GM10266 (cell line): ENCODE data around the gene DYNC1I2.

Experiments used
- DNase-seq: peaks from one replicate; pipeline ENCODE4 v3.0.0; 2012; ENCODE audit errors: extremely low spot score
- TF ChIP-seq, protein P1 (sequence below): IDR thresholded peaks from 2 replicates; pipeline ENCODE4 v1.5.1; 2012; ENCODE audit warnings: mild to moderate bottlenecking, low read depth; ENCODE audit not compliant: control insufficient read depth, insufficient read depth; ENCODE audit errors: missing control alignments

Gene DYNC1I2

DNA sequence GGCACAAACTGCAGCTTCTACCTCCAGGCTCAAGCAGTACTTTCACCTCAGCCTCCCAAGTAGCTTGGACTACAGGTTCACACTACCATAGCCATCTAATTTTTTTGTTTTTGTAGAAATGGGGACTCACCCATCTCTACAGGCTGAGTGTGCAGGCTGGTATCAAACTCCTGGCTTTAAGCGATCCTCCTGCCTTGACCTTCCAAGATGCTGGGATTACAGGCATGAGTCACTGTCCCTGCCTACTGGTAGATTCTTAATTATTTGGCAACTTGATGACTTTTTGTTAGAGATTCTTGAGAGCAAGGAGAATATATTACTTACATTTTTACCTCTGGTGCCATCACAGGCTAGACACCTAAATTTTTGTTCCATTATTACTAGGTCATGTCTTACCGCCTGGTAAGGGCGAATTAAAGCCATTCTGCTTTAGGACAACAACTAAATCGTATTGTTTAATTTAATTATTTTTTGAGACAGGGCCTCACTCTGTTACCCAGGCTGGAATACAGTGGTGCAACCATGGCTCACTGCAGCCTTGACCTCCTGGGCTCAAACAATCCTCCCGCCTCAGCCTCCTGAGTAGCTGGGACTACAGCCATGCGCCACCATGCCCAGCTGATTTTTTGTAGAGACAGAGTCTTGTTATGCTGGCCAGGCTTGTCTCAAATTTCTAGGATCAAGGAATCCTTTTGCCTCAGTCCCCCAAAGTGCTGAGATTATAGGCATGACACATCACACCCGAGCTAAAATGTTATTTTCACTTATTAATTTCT, 15.7 kb downstream of the DYNC1I2 start:
- TF ChIP-seq, protein P1, sequence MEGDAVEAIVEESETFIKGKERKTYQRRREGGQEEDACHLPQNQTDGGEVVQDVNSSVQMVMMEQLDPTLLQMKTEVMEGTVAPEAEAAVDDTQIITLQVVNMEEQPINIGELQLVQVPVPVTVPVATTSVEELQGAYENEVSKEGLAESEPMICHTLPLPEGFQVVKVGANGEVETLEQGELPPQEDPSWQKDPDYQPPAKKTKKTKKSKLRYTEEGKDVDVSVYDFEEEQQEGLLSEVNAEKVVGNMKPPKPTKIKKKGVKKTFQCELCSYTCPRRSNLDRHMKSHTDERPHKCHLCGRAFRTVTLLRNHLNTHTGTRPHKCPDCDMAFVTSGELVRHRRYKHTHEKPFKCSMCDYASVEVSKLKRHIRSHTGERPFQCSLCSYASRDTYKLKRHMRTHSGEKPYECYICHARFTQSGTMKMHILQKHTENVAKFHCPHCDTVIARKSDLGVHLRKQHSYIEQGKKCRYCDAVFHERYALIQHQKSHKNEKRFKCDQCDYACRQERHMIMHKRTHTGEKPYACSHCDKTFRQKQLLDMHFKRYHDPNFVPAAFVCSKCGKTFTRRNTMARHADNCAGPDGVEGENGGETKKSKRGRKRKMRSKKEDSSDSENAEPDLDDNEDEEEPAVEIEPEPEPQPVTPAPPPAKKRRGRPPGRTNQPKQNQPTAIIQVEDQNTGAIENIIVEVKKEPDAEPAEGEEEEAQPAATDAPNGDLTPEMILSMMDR = no peak
- DNase-seq = no peak

DNA sequence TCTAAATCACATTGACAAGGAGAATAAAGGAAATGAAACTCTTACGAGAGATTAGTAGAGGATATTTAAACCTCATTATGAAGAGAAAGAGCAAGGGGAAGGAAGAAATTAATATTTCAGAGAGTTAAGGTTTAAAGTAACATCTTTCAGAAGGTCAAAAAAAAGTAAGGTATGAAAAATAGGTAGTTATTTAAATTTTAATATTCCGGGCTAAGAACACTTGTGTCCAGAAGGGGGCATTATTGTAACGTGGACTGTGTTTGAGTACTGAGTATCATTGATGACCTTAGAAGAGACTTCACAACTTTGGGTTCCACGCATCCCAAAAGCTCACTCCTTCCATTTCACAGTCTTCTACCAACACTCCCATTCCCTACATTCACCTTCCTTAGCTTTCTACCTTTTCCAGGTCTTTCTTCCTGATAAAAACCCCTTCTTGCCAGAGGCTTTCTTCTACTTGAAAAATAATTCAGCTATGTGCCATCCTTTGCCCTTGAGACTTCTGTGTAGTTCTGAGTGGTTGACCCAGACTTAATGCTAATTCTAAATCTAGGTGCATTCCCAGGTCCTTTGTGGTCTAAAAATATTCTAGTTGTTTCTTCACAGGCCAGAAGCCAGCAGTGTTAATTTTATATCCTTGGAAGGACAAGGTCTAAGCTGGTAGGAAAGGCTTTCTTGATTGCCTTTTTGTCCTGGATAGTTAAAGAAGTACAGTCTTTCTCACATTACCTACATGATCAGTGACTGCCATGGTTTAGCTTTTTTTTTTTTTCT, 16.5 kb downstream of the DYNC1I2 start:
- TF ChIP-seq, protein P1 = peak; percentile 48
- peak; percentile 14 for DNase-seq

DNA sequence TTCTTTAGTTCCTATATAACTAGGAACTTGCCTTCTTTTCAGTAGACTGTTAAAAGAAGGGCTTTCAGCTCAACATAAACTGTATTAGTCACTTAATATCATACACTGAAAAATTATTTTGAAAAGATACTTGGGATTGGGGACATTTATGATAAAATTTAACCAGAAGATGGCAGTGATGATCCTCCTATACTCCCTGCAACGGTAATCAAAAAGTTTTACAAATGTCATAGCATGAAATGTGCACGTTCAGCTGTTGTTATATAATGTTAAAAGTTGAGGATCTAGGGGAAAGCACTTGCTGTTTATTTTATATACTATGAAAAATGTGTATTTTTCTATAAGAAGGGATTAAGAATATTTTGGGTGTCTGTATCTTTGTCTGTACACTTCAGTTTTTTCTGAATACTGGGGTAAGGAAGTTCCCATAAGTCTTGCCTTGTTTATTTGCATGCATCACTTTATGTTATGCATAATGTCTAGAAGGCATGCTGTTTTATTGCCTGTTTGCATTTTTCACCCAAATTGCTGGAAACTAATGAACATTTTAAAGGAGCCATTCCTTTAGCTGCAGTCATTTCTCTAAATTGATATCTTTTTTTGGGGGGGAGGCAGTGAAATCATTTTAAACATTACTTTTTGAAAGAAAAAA, 19.0 kb downstream of the DYNC1I2 start:
- no peak for DNase-seq
- TF ChIP-seq, protein P1 = peak; percentile 30

DNA sequence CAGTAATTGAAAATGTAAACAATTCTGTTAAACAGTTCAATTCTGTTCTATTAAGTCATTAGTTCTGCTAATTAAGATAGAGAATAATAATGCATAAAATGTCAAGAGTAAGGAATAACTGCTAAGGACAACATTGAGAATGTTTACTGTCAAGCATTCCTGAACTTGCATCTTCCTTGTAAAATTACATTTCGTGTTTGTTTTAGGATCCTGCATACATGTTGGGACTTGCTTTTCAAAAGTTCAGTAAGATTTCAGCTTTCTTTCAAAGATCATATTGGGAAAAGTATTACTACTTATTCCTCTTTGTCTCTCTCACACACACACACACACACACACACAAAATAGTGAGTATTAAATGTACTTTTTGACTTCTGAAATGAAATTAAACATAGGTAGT, 20.5 kb downstream of the DYNC1I2 start:
- no peak for DNase-seq
- TF ChIP-seq, protein P1 = no peak

DNA sequence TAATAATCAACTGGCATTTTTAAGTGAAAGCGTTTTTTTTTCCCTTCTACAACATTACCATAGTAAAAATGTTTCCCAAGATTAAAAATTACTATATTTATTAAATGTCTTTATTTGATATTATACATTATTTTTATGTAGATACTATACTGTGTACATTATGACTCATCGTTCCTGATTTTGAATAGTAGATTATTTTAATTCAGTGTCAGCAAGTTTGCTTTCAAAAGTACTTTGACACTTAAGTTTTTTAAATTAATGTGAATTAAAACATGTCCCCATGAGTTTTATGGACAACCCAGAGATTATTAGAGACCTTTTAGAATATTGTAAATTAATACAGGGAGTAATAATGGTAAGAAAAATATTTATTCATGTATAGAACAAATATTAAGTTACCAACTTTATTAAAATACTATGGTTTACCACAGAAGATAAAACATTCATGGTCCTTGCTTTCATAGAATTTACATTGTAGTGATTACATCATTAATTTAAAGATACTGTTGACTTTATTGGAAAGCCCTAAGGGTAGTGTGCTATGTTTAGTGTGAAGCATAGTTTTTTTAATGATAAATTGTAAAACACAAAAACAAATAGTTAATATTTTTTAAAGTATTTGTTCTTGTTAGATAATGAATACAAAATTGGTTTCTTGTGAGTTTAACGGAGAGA, 21.9 kb downstream of the DYNC1I2 start:
- TF ChIP-seq, protein P1 = no peak
- no peak for DNase-seq

DNA sequence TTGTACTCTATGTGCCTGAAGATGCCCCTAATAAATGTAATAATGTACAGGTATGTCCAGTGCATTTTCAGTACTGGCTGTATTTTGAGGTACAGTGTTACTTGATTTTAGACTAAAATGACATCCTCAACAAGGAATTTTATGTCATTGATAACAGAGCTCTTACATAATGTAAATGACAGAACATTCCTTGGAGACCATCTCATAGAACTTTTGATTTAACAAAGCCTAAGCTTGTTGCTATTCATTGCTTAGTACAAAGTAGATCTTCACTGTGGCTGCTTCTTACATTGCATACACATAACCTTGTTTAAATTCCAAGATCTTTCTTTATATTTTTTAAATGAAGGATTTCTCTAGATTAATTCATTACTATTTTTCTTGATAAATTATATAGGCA, 24.1 kb downstream of the DYNC1I2 start:
- TF ChIP-seq, protein P1 = no peak
- DNase-seq = no peak
